HL-60 (cell line): Measurements from ENCODE around the gene ODC1.

ENCODE experiments used
- DNase-seq, 2 experiments: peaks; one replicate each; pipeline ENCODE4 v3.0.0-alpha.2; 2010 to 2020; ENCODE audit warnings: low read depth in 1 of 2, low spot score in 1 of 2
- H3K27ac ChIP-seq: fragments of 250-450 bp; sonication (Bioruptor Pico); replicated peaks from 2 replicates; pipeline ENCODE4 v1.5.1; 2020; ENCODE audit warnings: mild to moderate bottlenecking, moderate library complexity
- H3K27me3 ChIP-seq: fragments of 250-450 bp; sonication (Bioruptor Pico); 2 replicates; pipeline ENCODE4 v1.5.1; 2021; ENCODE audit warnings: mild to moderate bottlenecking, moderate library complexity; ENCODE audit not compliant: insufficient read depth, poor library complexity, severe bottlenecking
- H3K4me3 ChIP-seq: replicated peaks from 2 replicates; pipeline ENCODE4 v1.5.1; 2011; ENCODE audit warnings: mild to moderate bottlenecking, control low read depth, low read length; ENCODE audit not compliant: insufficient read depth
- CTCF ChIP-seq: IDR thresholded peaks from one replicate; pipeline ENCODE4 v1.5.1; 2011; ENCODE audit warnings: low read length, control low read depth, inconsistent platforms; ENCODE audit not compliant: insufficient read depth
- GABPA ChIP-seq: IDR thresholded peaks from 2 replicates; pipeline ENCODE4 v1.6.1; 2012; ENCODE audit warnings: low read depth
- POLR2AphosphoS5 ChIP-seq: IDR thresholded peaks from 2 replicates; pipeline ENCODE4 v1.6.1; 2012; ENCODE audit warnings: low read depth
- REST ChIP-seq: IDR thresholded peaks from 2 replicates; pipeline ENCODE4 v1.6.1; 2012; ENCODE audit warnings: low read depth; ENCODE audit not compliant: insufficient replicate concordance
- SPI1 ChIP-seq: IDR thresholded peaks from 2 replicates; pipeline ENCODE4 v1.6.1; 2012; ENCODE audit warnings: low read depth, mild to moderate bottlenecking, borderline replicate concordance

The ODC1 gene

GRCh38 chr2:10473121-10473756 is 25.1 kb upstream of the ODC1 start:
- DNase-seq = no peak
- Histone ChIP-seq H3K27me3 (no peaks in the 10 kb centered on the region), H3K4me3 (no peak overlapping the region), H3K27ac (no peak overlapping the region)
- TF ChIP-seq SPI1 = no peak
- TF ChIP-seq REST = no peak
- TF ChIP-seq POLR2AphosphoS5 = no peak
- TF ChIP-seq CTCF = no peak
- no peak for TF ChIP-seq GABPA

- H3K27ac ChIP-seq = no peak overlapping the region
- DNase-seq = no peak
- H3K4me3 ChIP-seq = no peak overlapping the region
- H3K27me3 ChIP-seq = no peaks in the 10 kb centered on the region
- no peak for TF ChIP-seq CTCF
- TF ChIP-seq POLR2AphosphoS5 = no peak
Observed at GRCh38 chr2:10471955-10472354, 23.8 kb upstream of the ODC1 start.

- TF ChIP-seq CTCF (no peak), GABPA (no peak), REST (no peak), POLR2AphosphoS5 (no peak), SPI1 (no peak)
- DNase-seq = no peak
- no peak overlapping the region for H3K27ac ChIP-seq
Observed at GRCh38 chr2:10471046-10471571, 23.0 kb upstream of the ODC1 start.

GRCh38 chr2:10469955-10470608 is 22.0 kb upstream of the ODC1 start:
- TF ChIP-seq POLR2AphosphoS5 (no peak), GABPA (no peak), CTCF (no peak), REST (no peak), SPI1 (no peak)
- H3K27ac ChIP-seq = no peak overlapping the region
- no peak for DNase-seq
- H3K27me3 ChIP-seq = no peaks in the 10 kb centered on the region
- no peak overlapping the region for H3K4me3 ChIP-seq

More at GRCh38 chr2:10471046-10471571, 23.0 kb upstream of the ODC1 start:
- no peak overlapping the region for H3K4me3 ChIP-seq
- no peaks in the 10 kb centered on the region for H3K27me3 ChIP-seq
